ENCODE results near the gene DLG2. TPM values are rescaled to one million over a fixed set of nuclear protein-coding genes. Genes with fewer than 3 reads are reported as not detected.

DLG2 gene
- total and polyA plus RNA-seq, 2 of the 8 experiments (the other 6 are each of a cell fraction or from before 2014, with no cell fraction given): 1.7 to 14.3 TPM

DNA sequence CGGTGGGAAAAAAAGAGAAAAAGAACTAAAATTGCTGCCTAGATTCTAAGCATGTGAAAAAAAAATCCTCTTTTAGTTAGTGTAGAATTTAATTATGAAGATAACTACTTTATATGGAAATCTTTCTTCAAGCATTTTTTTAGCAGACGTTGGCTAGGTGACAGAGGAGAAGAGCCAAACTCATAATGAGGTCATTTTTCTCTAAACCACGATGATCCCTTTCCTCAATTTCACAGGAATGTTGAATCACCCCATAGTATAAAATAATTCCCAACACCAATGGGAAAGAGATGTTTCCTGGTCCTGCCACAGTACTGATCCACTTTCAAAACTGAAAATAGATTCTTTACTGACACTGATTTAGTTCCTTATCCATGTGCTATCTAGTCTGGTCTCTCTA, 319.8 kb downstream of the DLG2 start (continued):
- TF ChIP-seq, protein P1, sequence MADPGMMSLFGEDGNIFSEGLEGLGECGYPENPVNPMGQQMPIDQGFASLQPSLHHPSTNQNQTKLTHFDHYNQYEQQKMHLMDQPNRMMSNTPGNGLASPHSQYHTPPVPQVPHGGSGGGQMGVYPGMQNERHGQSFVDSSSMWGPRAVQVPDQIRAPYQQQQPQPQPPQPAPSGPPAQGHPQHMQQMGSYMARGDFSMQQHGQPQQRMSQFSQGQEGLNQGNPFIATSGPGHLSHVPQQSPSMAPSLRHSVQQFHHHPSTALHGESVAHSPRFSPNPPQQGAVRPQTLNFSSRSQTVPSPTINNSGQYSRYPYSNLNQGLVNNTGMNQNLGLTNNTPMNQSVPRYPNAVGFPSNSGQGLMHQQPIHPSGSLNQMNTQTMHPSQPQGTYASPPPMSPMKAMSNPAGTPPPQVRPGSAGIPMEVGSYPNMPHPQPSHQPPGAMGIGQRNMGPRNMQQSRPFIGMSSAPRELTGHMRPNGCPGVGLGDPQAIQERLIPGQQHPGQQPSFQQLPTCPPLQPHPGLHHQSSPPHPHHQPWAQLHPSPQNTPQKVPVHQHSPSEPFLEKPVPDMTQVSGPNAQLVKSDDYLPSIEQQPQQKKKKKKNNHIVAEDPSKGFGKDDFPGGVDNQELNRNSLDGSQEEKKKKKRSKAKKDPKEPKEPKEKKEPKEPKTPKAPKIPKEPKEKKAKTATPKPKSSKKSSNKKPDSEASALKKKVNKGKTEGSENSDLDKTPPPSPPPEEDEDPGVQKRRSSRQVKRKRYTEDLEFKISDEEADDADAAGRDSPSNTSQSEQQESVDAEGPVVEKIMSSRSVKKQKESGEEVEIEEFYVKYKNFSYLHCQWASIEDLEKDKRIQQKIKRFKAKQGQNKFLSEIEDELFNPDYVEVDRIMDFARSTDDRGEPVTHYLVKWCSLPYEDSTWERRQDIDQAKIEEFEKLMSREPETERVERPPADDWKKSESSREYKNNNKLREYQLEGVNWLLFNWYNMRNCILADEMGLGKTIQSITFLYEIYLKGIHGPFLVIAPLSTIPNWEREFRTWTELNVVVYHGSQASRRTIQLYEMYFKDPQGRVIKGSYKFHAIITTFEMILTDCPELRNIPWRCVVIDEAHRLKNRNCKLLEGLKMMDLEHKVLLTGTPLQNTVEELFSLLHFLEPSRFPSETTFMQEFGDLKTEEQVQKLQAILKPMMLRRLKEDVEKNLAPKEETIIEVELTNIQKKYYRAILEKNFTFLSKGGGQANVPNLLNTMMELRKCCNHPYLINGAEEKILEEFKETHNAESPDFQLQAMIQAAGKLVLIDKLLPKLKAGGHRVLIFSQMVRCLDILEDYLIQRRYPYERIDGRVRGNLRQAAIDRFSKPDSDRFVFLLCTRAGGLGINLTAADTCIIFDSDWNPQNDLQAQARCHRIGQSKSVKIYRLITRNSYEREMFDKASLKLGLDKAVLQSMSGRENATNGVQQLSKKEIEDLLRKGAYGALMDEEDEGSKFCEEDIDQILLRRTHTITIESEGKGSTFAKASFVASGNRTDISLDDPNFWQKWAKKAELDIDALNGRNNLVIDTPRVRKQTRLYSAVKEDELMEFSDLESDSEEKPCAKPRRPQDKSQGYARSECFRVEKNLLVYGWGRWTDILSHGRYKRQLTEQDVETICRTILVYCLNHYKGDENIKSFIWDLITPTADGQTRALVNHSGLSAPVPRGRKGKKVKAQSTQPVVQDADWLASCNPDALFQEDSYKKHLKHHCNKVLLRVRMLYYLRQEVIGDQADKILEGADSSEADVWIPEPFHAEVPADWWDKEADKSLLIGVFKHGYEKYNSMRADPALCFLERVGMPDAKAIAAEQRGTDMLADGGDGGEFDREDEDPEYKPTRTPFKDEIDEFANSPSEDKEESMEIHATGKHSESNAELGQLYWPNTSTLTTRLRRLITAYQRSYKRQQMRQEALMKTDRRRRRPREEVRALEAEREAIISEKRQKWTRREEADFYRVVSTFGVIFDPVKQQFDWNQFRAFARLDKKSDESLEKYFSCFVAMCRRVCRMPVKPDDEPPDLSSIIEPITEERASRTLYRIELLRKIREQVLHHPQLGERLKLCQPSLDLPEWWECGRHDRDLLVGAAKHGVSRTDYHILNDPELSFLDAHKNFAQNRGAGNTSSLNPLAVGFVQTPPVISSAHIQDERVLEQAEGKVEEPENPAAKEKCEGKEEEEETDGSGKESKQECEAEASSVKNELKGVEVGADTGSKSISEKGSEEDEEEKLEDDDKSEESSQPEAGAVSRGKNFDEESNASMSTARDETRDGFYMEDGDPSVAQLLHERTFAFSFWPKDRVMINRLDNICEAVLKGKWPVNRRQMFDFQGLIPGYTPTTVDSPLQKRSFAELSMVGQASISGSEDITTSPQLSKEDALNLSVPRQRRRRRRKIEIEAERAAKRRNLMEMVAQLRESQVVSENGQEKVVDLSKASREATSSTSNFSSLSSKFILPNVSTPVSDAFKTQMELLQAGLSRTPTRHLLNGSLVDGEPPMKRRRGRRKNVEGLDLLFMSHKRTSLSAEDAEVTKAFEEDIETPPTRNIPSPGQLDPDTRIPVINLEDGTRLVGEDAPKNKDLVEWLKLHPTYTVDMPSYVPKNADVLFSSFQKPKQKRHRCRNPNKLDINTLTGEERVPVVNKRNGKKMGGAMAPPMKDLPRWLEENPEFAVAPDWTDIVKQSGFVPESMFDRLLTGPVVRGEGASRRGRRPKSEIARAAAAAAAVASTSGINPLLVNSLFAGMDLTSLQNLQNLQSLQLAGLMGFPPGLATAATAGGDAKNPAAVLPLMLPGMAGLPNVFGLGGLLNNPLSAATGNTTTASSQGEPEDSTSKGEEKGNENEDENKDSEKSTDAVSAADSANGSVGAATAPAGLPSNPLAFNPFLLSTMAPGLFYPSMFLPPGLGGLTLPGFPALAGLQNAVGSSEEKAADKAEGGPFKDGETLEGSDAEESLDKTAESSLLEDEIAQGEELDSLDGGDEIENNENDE (IDR thresholded peaks at IDR 0.05; ENCODE audit: insufficient replicate concordance, low read length): no peak
- TF ChIP-seq RNF2 (IDR thresholded peaks at IDR 0.05; ENCODE audit: borderline replicate concordance, low read depth, low read length, missing control alignments, poor library complexity, severe bottlenecking) (no peak), NANOG (IDR thresholded peaks at IDR 0.05; ENCODE audit: insufficient read depth, low read depth, low read length, poor library complexity, severe bottlenecking) (no peak), JUND (IDR thresholded peaks at IDR 0.05; ENCODE audit: low read length) (no peak), SP1 (IDR thresholded peaks at IDR 0.05; ENCODE audit: low read depth, low read length) (no peak), SAP30 (IDR thresholded peaks at IDR 0.05; ENCODE audit: insufficient read depth, insufficient replicate concordance, low read length) (no peak), HDAC6 (IDR thresholded peaks at IDR 0.05; ENCODE audit: low read depth, low read length) (no peak), SP4 (IDR thresholded peaks at IDR 0.05; ENCODE audit: low read length) (no peak)
- TF ChIP-seq, protein P2, sequence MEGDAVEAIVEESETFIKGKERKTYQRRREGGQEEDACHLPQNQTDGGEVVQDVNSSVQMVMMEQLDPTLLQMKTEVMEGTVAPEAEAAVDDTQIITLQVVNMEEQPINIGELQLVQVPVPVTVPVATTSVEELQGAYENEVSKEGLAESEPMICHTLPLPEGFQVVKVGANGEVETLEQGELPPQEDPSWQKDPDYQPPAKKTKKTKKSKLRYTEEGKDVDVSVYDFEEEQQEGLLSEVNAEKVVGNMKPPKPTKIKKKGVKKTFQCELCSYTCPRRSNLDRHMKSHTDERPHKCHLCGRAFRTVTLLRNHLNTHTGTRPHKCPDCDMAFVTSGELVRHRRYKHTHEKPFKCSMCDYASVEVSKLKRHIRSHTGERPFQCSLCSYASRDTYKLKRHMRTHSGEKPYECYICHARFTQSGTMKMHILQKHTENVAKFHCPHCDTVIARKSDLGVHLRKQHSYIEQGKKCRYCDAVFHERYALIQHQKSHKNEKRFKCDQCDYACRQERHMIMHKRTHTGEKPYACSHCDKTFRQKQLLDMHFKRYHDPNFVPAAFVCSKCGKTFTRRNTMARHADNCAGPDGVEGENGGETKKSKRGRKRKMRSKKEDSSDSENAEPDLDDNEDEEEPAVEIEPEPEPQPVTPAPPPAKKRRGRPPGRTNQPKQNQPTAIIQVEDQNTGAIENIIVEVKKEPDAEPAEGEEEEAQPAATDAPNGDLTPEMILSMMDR (IDR thresholded peaks at IDR 0.05; ENCODE audit: control extremely low read depth in 1 of 3, insufficient read depth in 1 of 3, low read depth in 1 of 3, low read length in 3 of 3): no peak
